Activated naive CD8-positive, alpha-beta T cell treated with anti-CD3 and anti-CD28 coated beads, Interleukin-2, amount 10 ng/mL, durations not matched to agents 7 days and 5 days (primary cell): Measurements from ENCODE around the gene SNX32. TPM values are rescaled to one million over a fixed set of nuclear protein-coding genes. Genes with fewer than 3 reads are reported as not detected.

Experiments used
- ATAC-seq: fragments of 150-1000 bp; cut with Tn5 transposase; one replicate; pipeline ENCODE4 v1.10.0; 2021; ENCODE audit warnings: low read depth, moderate library complexity
- POLR2A ChIA-PET: fragments of 350-600 bp; sonication (Branson Sonifier 250); formaldehyde crosslinking; loops from one replicate; lab custom pipeline; 2021; ENCODE audit warnings: antibody characterized with exemption; lab: Charles Lee
- DNase-seq: peaks from one replicate; pipeline ENCODE4 v3.0.0; 2021
- H3K27ac Mint-ChIP-seq: one replicate; pipeline ENCODE4 v1.8.0; 2022; ENCODE audit warnings: mild to moderate bottlenecking, mixed read lengths
- H3K27me3 Mint-ChIP-seq: one replicate; pipeline ENCODE4 v1.8.0; 2022; ENCODE audit warnings: mild to moderate bottlenecking, moderate library complexity, mixed read lengths
- H3K36me3 Mint-ChIP-seq: one replicate; pipeline ENCODE4 v1.8.0; 2021; ENCODE audit warnings: mild to moderate bottlenecking, mixed read lengths
- H3K4me1 Mint-ChIP-seq: one replicate; pipeline ENCODE4 v1.8.0; 2021; ENCODE audit warnings: mixed read lengths
- H3K4me3 Mint-ChIP-seq: one replicate; pipeline ENCODE4 v1.8.0; 2022; ENCODE audit warnings: mild to moderate bottlenecking, moderate library complexity, mixed read lengths
- H3K9me3 Mint-ChIP-seq: one replicate; pipeline ENCODE4 v1.8.0; 2021; ENCODE audit warnings: mixed read lengths
- total RNA-seq, 2 experiments: library from RNA; stranded (reverse); gene quantifications; one replicate each; pipeline ENCODE4 v1.2.3, GENCODE V29; 2021

SNX32 gene
- total RNA-seq, 2 experiments from 2014 or later: 2.6 to 3.6 TPM

DNA sequence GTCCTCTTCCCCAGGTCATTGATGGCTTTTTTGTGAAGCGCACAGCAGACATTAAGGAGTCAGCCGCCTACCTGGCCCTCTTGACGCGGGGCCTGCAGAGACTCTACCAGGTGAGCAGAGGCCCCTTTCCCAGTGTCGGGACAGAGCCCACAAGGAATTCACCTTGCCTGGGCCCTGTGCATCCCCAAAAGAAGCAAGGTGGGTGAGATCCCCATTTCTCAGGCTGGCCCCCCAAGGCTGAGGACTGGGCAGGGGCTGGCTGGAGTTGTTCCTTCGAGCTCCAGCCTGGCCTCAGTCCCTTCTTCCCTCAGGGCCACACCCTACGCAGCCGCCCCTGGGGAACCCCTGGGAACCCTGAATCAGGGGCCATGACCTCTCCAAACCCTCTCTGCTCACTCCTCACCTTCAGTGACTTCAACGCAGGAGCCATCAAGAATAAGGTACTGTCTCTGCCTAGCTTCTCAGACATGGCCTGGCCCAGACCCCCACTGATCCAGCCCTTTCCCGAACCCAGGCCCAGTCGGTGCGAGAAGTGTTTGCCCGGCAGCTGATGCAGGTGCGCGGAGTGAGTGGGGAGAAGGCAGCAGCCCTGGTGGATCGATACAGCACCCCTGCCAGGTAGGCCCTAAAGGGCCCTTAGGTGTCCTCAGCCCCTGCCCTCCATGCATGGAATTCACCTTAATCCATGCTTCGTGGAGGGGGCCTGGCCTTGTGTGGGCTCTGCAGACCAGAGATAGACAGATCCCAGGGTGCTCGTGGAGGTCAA is 31.1 kb downstream of the SNX32 start:
- Mint-ChIP-seq H3K27me3 (no peaks in the 10 kb centered on the region), H3K4me3 (no peak overlapping the region), H3K9me3 (no peaks in the 10 kb centered on the region), H3K36me3 (peaks cover 17% of the 10 kb centered on the region), H3K4me1 (peaks cover 24% of the 10 kb centered on the region), H3K27ac (no peak overlapping the region)
- POLR2A ChIA-PET: interaction anchor here (1.2 to 8.3 kb wide), 2 partner anchors 13 to 25 kb away, joined by 4 to 304 read pairs; partner anchors contain the start of genes CCDC85B and FIBP
- no peak for DNase-seq
- no peak for ATAC-seq

DNA sequence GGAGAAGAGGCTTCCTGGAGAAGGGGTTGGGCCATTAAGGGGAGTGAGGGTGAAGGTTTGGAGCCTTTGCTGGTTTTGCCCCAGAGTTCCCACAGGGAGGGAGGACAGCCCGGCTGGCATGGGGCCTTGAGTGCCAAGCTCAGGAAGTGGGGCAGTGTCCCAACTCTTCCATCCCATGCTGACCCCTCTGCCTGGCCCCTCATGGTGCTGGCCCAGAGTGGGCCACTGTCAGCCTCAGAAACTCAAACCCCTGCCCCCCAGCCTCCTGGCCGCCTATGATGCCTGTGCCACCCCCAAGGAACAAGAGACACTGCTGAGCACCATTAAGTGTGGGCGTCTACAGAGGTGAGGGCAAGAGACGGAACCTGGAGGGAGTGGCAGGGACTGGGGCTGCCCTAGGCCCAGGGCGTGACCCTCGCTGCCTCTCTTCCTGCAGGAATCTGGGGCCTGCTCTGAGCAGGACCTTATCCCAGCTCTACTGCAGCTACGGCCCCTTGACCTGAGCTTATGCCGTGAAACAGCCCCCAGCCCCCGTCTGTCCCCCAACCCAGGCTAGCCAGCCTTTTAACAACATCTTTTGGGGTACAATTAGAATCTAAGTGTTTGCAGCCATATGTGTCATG is 31.9 kb downstream of the SNX32 start:
- H3K4me3 Mint-ChIP-seq: no peak overlapping the region
- no peak for DNase-seq
- POLR2A ChIA-PET: interaction anchor here (0.5 to 1.6 kb wide), 3 partner anchors 8 to 65 kb away, joined by 3 to 8 read pairs (median 4); partner anchors contain the start of gene CFL1
- no peaks in the 10 kb centered on the region for H3K9me3 Mint-ChIP-seq
- peaks cover 17% of the 10 kb centered on the region for H3K36me3 Mint-ChIP-seq
- peaks cover 28% of the 10 kb centered on the region for H3K4me1 Mint-ChIP-seq
- no peak for ATAC-seq
- no peak overlapping the region for H3K27ac Mint-ChIP-seq
- no peaks in the 10 kb centered on the region for H3K27me3 Mint-ChIP-seq

DNA sequence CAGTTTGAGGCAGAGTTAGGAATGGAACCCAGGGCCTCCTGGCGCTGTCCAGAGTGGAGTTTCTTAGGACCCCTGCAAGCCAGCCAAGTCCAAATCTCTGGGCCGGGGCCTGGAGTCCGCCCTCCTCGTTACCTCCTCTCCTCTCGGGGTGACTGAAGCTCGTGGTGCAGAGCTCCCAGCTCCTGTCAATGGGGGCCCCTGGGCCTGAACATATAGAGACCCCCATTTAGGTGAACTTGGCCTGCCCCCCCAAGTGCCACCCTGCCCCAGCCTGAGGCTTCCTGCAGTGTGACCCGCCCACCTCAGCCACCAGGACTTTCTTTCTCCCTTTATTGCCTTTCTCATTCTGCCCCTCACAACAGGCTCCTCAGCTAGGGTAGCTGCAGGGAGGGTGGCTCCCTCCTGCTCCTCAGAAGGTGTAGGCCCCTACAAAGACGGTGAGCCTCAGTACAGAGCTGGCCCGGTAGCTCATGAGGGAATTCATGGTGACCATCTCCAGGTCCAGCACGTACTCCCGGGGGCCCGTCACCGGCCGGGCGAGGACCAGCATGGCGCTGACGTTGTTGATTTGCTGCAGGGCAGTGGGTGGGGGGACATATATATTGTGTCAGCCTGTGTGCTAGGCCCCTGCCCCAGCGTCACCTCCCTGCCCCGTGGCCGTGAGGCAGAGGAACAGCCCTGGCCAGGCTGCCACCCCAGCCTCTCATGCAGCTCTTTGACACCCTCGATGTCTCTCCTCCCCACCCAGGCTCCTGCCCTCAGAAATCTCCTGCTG is 32.9 kb downstream of the SNX32 start:
- DNase-seq: no peak
- Mint-ChIP-seq H3K9me3 (no peaks in the 10 kb centered on the region), H3K27me3 (no peaks in the 10 kb centered on the region), H3K4me1 (peaks cover 29% of the 10 kb centered on the region), H3K36me3 (peaks cover 17% of the 10 kb centered on the region), H3K27ac (no peak overlapping the region), H3K4me3 (no peak overlapping the region)
- no peak for ATAC-seq
- POLR2A ChIA-PET: interaction anchor here (1.6 to 2.5 kb wide), 2 partner anchors 9 to 18 kb away, joined by 7 to 8 read pairs; partner anchors contain the start of gene CFL1

DNA sequence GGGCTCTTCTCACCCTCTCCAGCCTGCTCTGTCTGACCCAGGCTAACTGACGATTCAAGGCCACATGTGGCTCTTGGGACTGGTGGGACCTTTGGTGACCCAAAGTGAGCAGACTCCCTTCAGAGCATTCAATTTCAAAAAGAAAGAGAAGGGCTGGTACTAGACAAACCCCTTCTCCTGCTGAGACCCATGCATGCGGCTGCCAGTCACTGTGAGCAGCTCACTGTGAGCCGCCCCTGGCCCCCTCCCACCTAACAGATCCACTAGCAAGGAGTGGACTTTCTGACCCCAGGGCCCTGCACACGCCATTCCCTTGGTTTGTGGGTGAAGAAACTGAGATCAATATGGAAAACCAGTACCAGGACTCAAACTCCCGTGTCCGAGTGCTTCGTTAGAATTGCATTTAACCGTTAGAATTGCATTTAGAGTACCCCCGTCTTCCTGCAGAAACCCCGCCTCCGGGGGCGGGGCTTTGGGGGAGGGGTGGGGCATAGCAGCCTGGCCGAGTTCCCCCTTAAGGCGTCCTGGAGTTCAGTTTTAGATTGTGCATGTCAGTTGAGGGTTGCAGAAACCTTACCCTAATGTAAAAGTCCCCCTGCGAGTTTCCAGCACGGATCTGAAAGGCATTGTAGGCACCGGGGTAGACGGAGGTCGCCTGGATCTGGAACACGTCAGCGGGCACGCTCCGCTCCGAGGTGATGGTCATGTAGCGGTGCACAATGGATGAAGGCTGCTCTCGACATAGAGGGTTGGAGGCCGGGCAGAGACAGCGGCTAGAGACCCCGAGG is 33.7 kb downstream of the SNX32 start:
- Mint-ChIP-seq H3K4me3 (no peak overlapping the region), H3K27me3 (no peaks in the 10 kb centered on the region), H3K4me1 (peaks cover 25% of the 10 kb centered on the region), H3K9me3 (no peaks in the 10 kb centered on the region), H3K36me3 (peaks cover 16% of the 10 kb centered on the region), H3K27ac (no peak overlapping the region)
- ATAC-seq (no peak), DNase-seq (no peak)
- POLR2A ChIA-PET: interaction anchor here (2.5 to 7.5 kb wide), 4 partner anchors 7 to 17 kb away, joined by 7 to 176 read pairs (median 16); partner anchors contain the start of genes CFL1, CTSW and MUS81

DNA sequence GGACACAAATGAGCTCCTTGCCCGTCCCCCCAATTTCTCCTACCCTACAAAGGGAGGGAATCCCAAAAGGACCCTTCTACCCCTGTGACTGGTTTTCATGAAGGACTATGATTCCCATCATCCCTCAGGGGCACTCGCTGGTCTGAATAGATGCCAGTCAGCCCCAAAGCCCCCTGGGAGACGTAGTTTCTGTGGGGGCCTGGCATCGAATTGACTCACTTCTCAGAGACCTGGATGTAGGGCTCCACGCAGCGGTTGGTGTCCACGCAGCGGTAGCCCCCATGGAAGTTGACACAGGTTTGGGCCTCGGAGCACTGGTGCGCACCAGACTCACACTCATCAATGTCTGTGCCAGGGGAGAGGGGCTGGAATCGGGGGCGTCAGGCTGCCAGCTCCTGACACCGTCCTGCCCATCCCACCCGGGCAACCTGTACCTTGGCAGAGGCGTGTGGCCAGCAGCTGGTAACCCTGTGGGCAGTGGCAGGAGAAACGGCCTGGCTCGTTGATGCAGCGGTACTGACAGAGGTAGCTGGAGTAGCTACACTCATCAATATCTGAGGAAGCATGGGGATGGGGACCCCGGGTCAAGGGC is 34.4 kb downstream of the SNX32 start:
- POLR2A ChIA-PET: interaction anchor here (1.6 to 7.5 kb wide), 7 partner anchors 7 to 230 kb away, joined by 4 to 176 read pairs (median 8); partner anchors contain the start of genes CCDC85B, CFL1, CTSW and FIBP
- H3K27me3 Mint-ChIP-seq: no peaks in the 10 kb centered on the region

DNA sequence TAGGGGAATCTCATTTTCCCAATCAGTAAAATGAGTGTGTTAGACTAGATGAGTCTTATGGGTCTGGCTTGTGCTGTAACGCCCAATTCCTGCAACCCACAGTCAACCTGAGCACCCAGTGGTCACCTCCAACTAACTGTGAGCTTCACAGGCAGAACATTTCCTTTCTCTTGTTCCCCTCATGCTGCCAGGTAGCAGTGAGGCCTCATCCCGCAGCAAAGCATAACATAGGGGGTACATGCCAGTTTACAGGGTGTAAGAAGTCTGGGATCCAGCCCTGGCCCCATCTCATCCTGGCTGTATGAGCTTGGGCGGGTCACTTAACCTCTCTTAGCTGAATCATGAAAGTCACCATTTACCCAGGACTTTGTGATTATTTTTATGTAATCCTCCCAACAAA is 35.1 kb downstream of the SNX32 start:
- H3K4me3 Mint-ChIP-seq: no peak overlapping the region
- ATAC-seq (no peak), DNase-seq (no peak)
- no peaks in the 10 kb centered on the region for H3K27me3 Mint-ChIP-seq
- H3K27ac Mint-ChIP-seq: no peak overlapping the region
- H3K9me3 Mint-ChIP-seq: no peaks in the 10 kb centered on the region
- peaks cover 22% of the 10 kb centered on the region for H3K4me1 Mint-ChIP-seq
- POLR2A ChIA-PET: interaction anchor here (1.6 to 7.5 kb wide), 7 partner anchors 8 to 230 kb away, joined by 4 to 176 read pairs (median 8); partner anchors contain the start of genes CCDC85B, CFL1, CTSW and FIBP
- peaks cover 10% of the 10 kb centered on the region for H3K36me3 Mint-ChIP-seq

More for the DNA sequence above, 34.4 kb downstream of the SNX32 start:
- Mint-ChIP-seq H3K27ac (no peak overlapping the region), H3K9me3 (no peaks in the 10 kb centered on the region), H3K4me3 (no peak overlapping the region), H3K4me1 (peaks cover 23% of the 10 kb centered on the region), H3K36me3 (peaks cover 10% of the 10 kb centered on the region)
- ATAC-seq (no peak), DNase-seq (no peak)

DNA sequence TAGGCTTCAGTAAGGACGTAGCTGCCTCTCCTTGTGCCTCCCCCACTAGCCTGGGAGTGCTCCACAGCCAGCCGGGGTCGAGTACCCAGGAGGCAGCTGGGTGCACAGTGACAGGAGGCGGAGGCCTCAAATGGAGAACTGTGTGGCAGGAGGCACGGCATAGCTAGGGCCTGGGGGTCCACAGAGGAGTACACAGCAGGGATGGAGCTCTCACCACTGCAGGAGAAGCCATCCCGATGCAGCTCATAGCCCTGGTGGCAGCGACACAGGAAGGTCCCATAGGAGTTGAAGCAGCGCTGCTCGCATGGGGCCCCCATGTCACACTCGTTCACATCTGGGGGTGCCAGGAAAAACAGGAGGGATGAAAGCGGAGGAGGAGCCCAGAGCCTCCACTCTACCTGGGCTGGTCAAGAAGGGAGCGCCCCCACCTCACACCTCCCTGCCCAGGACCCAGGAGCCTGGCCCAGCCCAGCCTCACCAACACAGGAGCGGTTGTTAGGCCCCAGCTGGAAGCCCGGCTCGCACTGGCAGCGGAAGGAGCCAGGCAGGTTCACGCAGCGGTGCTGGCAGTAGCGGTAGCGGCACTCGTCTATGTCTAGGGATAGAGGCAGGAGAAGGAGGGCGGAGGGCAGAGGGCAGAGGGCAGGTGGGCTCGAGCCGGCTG is 36.0 kb downstream of the SNX32 start:
- no peak overlapping the region for H3K4me3 Mint-ChIP-seq
- H3K36me3 Mint-ChIP-seq: peaks cover 8% of the 10 kb centered on the region
- ATAC-seq: no peak
- H3K9me3 Mint-ChIP-seq: no peaks in the 10 kb centered on the region
- H3K27me3 Mint-ChIP-seq: no peaks in the 10 kb centered on the region
- peaks cover 25% of the 10 kb centered on the region for H3K4me1 Mint-ChIP-seq
- POLR2A ChIA-PET: interaction anchor here (0.6 to 7.5 kb wide), 9 partner anchors 9 to 231 kb away, joined by 3 to 176 read pairs (median 8); partner anchors contain the start of genes CCDC85B, CFL1, CTSW and FIBP
- no peak for DNase-seq
- H3K27ac Mint-ChIP-seq: peak overlapping the region; percentile 36

DNA sequence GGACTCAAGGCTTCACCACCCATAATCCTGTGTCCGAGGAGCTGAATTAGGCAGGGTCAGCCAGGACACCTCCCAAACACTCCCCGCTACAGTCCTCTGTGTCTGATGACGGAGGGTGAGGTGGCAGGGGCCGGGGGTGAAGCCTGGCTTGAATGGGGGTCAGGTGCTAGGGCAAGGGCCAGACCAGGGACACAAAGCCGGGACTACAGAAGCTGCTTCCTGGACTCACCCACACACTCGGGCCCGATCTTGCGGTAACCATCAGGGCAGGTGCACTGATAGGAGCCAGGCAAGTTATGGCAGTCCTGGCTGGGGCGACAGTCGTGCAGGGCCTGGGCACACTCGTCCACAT is 36.5 kb downstream of the SNX32 start:
- peaks cover 5% of the 10 kb centered on the region for H3K36me3 Mint-ChIP-seq
- ATAC-seq: no peak
- peak overlapping the region; percentile 25 for H3K4me3 Mint-ChIP-seq
- H3K27me3 Mint-ChIP-seq: no peaks in the 10 kb centered on the region
- DNase-seq: no peak
- H3K9me3 Mint-ChIP-seq: no peaks in the 10 kb centered on the region
- POLR2A ChIA-PET: interaction anchor here (2.1 to 7.5 kb wide), 6 partner anchors 9 to 232 kb away, joined by 7 to 176 read pairs (median 20); partner anchors contain the start of genes CCDC85B, CFL1, CTSW and FIBP
- H3K27ac Mint-ChIP-seq: peak overlapping the region; percentile 36
- peaks cover 21% of the 10 kb centered on the region for H3K4me1 Mint-ChIP-seq

DNA sequence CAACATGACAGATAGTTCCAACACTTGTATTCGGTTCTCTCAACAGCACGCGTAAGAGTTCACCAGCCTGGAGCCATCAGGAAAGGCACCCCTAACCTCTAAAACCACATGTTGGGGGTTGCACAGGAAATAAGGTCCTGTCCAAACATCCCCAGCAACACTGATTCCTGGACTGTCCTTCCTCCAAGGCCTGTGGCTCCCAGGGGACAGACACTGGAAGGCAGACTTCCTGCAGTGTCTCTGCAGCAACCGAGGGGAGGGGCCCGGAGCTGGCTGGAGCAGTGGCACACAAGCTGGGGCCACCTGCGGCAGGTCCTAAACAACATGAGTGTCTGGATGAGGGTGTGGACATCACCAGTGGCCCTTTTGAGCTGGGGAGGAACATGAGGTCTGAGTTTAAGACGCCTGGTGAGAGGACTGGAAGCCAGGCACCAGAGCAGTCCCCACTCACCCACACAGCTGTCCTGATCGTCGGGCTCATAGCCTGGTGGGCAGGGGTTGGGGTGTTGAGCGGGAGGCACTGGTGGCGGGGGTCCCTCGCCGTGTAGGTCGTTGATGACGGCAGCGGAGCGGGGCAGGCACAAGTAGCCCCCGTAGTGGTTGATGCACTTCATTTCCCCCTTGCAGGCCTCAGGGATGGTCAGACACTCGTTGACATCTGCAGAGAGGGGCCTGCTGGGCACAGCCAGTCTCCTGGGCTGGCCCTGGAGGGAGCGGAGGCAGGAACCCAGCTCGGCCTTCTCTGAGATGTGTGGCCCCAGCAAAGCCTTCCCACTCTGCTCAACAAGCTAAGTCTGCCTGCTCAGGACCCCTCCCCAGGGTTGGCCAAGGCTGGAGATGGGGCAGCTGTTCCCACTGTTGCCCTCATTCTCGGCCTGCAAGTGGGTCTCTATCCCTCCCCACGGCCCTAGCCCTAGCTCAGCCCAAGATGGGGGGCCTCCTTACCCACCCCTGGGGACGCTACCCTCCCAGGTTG is 37.2 kb downstream of the SNX32 start:
- peaks cover 21% of the 10 kb centered on the region for H3K4me1 Mint-ChIP-seq
- POLR2A ChIA-PET: interaction anchor here (0.6 to 7.5 kb wide), 12 partner anchors 9 to 232 kb away, joined by 3 to 176 read pairs (median 5); partner anchors contain the start of genes CCDC85B, CFL1, CTSW and FIBP

DNA sequence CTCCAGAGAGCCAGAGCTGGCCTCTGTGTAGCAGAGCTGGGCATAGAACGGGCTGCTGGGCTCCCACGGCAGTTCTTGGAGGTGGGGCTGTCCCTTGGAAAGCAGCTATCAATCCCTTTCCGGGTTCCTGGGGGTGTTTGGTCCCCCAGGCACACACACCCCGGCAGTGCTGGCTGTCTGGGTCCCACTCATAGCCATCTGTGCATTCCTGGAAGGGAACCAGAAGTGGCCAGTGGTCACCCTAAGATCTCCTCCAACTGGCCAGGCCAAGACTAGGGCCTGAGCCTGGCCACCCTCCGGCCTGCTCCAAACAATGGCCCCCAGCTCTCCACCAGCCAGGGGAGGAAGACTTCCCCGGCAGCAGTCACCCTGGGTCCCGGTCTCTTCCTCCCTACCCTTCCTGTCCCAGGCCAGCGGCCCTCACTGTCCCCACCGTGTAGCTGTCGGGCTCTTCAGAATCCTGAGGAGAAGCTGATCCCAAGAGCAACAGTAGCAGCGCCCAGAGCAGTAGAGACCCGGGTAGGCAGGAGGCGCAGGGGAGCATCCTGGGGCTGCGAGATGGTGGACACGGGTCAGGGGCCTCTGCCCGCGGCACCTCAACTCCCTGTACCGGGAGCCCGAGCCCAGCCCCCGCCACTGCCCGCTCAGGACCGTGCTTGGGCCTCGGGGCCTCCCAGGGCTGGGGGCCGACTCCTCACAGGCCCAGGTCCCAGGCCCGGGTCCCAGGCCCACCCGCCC is 38.2 kb downstream of the SNX32 start:
- DNase-seq: no peak
- Mint-ChIP-seq H3K9me3 (no peaks in the 10 kb centered on the region), H3K36me3 (peaks cover 5% of the 10 kb centered on the region), H3K4me3 (peak overlapping the region; percentile 19), H3K27me3 (no peaks in the 10 kb centered on the region), H3K27ac (peak overlapping the region; percentile 40), H3K4me1 (peaks cover 23% of the 10 kb centered on the region)
- no peak for ATAC-seq
- POLR2A ChIA-PET: interaction anchor here (0.8 to 7.5 kb wide), 8 partner anchors 10 to 56 kb away, joined by 3 to 176 read pairs (median 9); partner anchors contain the start of genes CCDC85B, CFL1, FIBP and MUS81

More for the DNA sequence above, 37.2 kb downstream of the SNX32 start:
- Mint-ChIP-seq H3K36me3 (peaks cover 5% of the 10 kb centered on the region), H3K4me3 (peak overlapping the region; percentile 25), H3K27me3 (no peaks in the 10 kb centered on the region), H3K27ac (no peak overlapping the region), H3K9me3 (no peaks in the 10 kb centered on the region)
- DNase-seq: no peak
- ATAC-seq: no peak
